T-helper 1 cell treated with Interleukin-12 subunit alpha and Interleukin-12 subunit beta and Interleukin-4 antibody, amounts not matched to agents 30 ng/mL and 1 ng/mL, for 36 hours (primary cell): ENCODE results near the gene CLDN18. TPM values are rescaled to one million over a fixed set of nuclear protein-coding genes. Genes with fewer than 3 reads are reported as not detected.

Experiments
- intact Hi-C: fragments of 100-400 bp; cut with micrococcal nuclease; formaldehyde crosslinking; loops from one replicate; pipeline ENCODE4 v1.15.1; 2024
- total RNA-seq: library from RNA; stranded (reverse); gene quantifications from 2 replicates; pipeline ENCODE4 v1.2.3, GENCODE V29; 2022

Gene CLDN18
- total RNA-seq, 1 donor from 2014 or later, result not detected

GRCh38 chr3:138062037-138062436 is 52.1 kb downstream of the CLDN18 start:
- intact Hi-C loops, result loop anchor here (10.0 kb wide), 1 partner anchor 173 kb away; no protein-coding TSS in a partner anchor

- intact Hi-C loops, result loop anchor here (10.0 kb wide), 1 partner anchor 172 kb away; no protein-coding TSS in a partner anchor
These were observed 52.7 kb downstream of the CLDN18 start for GRCh38 chr3:138062626-138063025.

DNA sequence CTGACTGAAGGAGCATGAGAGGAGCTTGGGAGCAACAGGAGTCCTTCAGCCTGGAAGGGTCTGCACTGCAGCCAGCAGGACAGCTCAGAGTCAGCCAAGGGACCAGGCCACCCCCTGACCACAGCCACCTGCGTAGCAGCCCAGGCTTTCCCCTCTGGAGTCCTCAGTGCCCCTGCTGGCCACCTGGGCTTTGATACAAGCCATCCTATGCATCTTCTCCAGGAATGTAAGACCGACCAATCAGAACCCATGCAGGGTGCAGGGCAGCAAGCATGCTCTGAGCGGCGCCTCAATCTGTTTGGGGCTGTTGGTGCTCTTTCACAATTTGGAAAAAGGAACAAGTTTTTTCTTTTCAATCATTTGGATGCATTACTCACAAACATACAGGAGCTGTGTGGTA is 53.5 kb downstream of the CLDN18 start:
- intact Hi-C loops, result loop anchor here (10.0 kb wide), 1 partner anchor 171 kb away; no protein-coding TSS in a partner anchor

- intact Hi-C loops, result loop anchor here (5.0 to 10.0 kb wide), 2 partner anchors 169 to 526 kb away; partner anchors contain the start of gene CEP70
These were observed 56.0 kb downstream of the CLDN18 start for GRCh38 chr3:138065949-138066348.

- intact Hi-C loops, result loop anchor here (5.0 to 10.0 kb wide), 2 partner anchors 168 to 526 kb away; partner anchors contain the start of gene CEP70
These were observed 56.4 kb downstream of the CLDN18 start for GRCh38 chr3:138066383-138066782.

GRCh38 chr3:138066972-138067371 is 57.0 kb downstream of the CLDN18 start:
- intact Hi-C loops, result loop anchor here (5.0 to 10.0 kb wide), 2 partner anchors 168 to 525 kb away; partner anchors contain the start of gene CEP70

DNA sequence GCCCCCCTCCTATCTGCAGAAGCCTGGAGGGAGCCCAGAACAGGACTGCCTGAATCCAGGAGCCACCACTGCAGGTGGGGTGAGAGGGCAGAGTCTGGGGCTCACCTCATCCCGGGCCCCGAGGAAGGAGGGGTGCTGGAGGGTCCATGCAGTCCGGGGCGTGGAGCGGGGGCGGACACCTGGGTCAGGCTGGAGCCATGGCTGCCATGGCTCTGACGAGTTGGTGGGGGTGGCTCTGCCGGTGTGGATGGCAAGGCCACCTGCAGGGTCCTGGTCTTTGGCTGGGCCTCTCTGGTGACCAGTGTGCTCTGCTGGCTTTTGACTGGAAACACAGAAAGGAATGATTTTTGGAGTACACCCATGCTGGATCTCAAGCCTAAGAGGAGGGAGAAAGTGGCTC is 58.1 kb downstream of the CLDN18 start:
- intact Hi-C loops, result loop anchor here (1.0 to 10.0 kb wide), 8 partner anchors 14 to 855 kb away; partner anchors contain the start of genes ARMC8, CEP70, DBR1 and NME9

- intact Hi-C loops, result loop anchor here (1.0 to 10.0 kb wide), 8 partner anchors 14 to 855 kb away; partner anchors contain the start of genes ARMC8, CEP70, DBR1 and NME9
These were observed 58.7 kb downstream of the CLDN18 start for GRCh38 chr3:138068579-138069174.

DNA sequence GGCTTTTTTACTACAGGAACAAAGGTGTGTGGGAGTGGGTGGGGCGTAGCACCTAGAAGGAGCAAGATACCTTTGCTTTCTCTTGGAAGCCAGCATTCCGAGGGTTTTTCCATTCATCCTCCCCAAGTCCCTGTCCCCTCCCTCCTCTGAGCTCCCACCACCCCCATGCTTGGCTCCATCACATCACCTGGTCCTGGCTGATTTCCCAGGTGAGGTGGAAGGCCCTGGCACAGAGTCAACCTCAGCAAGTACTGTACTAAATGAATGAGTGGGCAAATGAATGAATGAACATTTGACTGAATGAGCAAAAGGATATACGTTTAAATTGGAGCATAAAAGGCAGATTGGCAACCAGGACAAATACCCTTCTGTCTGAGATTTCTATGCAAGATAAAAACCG is 60.0 kb downstream of the CLDN18 start:
- intact Hi-C loops, result no loop called here

DNA sequence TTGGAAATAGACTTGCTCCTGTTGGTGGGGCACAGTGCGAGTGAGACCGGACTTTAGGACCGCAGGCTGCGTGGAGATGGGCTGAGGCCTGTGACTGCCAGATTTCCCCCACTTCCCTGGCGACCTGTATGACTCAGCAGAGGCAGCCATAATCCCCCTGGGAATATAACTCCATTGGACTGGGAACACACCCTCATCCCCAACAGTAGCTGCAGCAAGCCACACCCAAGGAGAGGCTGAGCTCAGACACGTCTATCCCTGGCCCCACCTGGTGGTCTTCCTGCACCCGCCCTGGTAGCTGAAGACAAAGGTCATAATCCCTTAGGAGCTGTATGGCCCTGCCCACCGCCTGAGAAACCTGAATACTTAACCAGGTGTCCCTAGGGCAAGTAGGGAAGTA is 62.8 kb downstream of the CLDN18 start:
- intact Hi-C loops, result no loop called here

DNA sequence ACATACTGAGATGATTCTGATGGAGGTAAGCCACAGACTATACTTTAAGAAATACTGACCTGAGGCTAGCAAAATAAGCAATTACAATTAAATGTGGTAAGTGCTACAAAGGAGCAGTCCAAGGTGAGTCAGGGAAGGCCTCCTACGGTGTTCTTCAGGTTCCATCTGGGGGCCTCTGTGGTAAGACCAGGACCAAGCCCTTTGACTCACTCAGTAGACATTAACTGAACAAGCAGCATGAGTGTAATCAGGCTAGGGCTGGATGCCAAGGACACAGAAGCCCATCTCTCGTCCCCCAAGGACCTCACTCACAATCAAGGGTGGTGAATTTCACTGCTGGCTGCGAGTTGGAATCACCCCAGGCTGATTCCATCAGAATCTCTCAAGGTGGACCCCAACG is 68.1 kb downstream of the CLDN18 start:
- intact Hi-C loops, result no loop called here

DNA sequence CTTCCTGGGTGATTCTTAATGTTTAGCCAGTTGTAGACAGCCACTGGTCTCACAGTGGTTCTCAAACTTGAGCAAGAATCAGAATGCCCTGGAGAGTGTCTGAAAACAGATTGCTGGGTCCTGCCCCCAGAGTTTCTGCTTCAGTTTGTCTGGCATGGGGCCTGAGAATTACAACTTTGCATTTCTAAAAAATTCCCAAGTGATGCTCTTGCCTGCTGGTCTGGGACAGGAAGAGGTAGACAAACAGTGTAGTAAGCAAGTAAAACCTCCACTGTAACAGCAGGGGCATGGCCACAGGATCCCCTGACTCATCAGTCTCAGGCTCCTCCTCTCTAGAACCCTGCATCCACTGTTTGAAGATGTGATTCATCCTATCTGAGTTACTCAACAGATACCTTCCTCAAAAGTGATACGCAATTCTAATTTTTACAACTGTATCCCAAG is 69.0 kb downstream of the CLDN18 start:
- intact Hi-C loops, result no loop called here

DNA sequence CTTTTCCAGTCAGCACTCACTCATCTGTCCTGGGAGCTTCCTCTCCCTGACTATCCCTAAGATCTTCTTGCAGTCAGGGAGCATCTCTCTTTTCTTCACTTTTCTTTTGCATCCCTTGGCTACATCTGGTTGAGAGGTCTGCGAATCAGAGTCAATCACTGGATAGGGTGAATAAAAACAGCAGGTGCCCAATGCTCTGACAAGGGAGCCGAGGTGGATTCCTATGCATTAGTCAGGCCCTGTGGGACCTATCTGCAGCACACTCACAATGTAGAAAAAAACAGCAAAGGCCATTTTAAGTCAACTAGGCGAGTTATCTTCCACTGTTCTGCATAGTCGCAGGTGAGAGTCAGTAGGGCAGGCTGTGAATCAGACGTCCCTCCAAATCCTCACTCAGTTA is 69.9 kb downstream of the CLDN18 start:
- intact Hi-C loops, result loop anchor here (5.0 kb wide), 2 partner anchors 37 to 247 kb away; partner anchors contain the start of genes DZIP1L and NME9

DNA sequence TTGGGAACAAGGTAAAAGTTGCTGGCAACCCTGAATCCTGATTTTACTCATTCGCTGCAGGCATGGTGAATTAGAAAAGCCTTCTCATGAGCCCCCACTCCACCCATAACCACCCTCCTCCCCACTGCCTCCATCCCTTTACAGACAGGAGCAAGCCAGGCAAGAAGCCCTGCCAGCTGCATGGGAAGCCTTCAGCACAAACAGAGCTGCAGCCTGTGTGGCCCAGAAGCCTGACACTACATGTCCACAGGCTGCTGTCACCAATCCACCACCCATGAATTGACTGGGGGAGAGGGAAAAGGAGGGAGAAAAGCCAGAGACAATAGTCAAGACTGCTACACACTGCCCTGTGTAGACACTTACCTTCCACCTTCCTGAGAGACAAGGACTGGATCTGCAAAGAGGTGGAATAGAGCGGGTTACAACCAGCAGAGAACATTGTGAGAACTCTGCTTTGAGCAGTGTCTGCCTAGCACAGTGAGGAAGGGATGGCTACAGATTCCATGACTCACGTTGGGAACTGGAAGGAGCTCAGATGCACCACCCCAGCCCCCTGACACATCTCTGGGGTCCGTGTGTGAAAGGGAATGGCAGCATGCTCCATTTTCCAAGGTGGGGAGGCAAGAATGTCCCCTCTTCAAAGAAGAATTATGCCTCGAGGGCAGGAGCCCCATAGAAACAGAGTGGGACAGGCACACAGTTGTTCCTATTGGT is 71.6 kb downstream of the CLDN18 start:
- intact Hi-C loops, result loop anchor here (1.0 to 5.0 kb wide), 4 partner anchors 13 to 246 kb away; partner anchors contain the start of genes DBR1, DZIP1L and NME9

- intact Hi-C loops, result loop anchor here (1.0 to 5.0 kb wide), 4 partner anchors 14 to 245 kb away; partner anchors contain the start of genes DBR1, DZIP1L and NME9
These were observed 72.4 kb downstream of the CLDN18 start for GRCh38 chr3:138082085-138082991.

DNA sequence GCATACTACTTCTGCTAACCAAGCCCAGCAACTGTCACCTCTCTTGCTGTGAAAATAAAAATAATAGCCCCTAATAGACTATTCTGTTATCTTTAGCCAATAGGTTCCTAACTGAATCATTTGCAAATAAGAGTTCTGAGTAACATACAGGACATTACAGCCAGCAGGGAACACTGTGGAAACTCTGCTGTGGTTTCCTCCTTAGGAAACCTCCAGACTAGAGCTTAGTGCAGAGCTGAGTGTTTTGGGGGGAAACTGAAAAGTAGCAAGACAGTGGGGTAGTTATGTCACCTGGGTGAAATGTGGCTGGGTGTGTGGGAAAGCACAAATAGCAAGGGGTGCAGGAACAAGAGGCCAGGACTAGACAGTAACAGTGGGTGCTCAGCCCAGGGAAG is 73.0 kb downstream of the CLDN18 start:
- intact Hi-C loops, result loop anchor here (1.0 to 5.0 kb wide), 4 partner anchors 15 to 244 kb away; partner anchors contain the start of genes DBR1, DZIP1L and NME9

Other genes starting within 250 kb of the CLDN18 start
- not detected in 2 replicates for gene SOX14, start 245.8 kb upstream of the CLDN18 start, total RNA-seq
- gene DZIP1L, start 105.4 kb downstream of the CLDN18 start, total RNA-seq, result 0.15 TPM in 1 of 2 replicates, not detected in the other
- gene A4GNT, start 122.2 kb downstream of the CLDN18 start, total RNA-seq, result not detected in 2 replicates
- 21.4 and 22.1 TPM in 2 replicates for gene DBR1, start 164.8 kb downstream of the CLDN18 start, total RNA-seq
- 45.5 and 57.3 TPM in 2 replicates for gene ARMC8, start 177.1 kb downstream of the CLDN18 start, total RNA-seq